HFFc6 (cell line): ENCODE results near the gene APOC4. TPM values are rescaled to one million over a fixed set of nuclear protein-coding genes. Genes with fewer than 3 reads are reported as not detected.

ENCODE experiments used
- DNase-seq: peaks from one replicate; pipeline ENCODE4 v3.0.0-alpha.2; 2018
- H3K27ac Mint-ChIP-seq: 2 replicates; pipeline ENCODE4 v1.8.0; 2020; ENCODE audit warnings: mild to moderate bottlenecking, mixed read lengths
- H3K27me3 Mint-ChIP-seq: 2 replicates; pipeline ENCODE4 v1.8.0; 2021; ENCODE audit warnings: mild to moderate bottlenecking, moderate library complexity, mixed read lengths; ENCODE audit not compliant: insufficient read depth
- H3K36me3 Mint-ChIP-seq: 2 replicates; pipeline ENCODE4 v1.8.0; 2021; ENCODE audit warnings: low read depth, mixed read lengths
- H3K4me1 Mint-ChIP-seq: 2 replicates; pipeline ENCODE4 v1.8.0; 2020; ENCODE audit warnings: low read depth, mixed read lengths
- H3K4me3 Mint-ChIP-seq: 2 replicates; pipeline ENCODE4 v1.8.0; 2020; ENCODE audit warnings: mild to moderate bottlenecking, moderate library complexity, mixed read lengths
- H3K9me3 Mint-ChIP-seq: 2 replicates; pipeline ENCODE4 v1.8.0; 2020; ENCODE audit warnings: mild to moderate bottlenecking, mixed read lengths
- CTCF ChIP-seq: fragments of 200-600 bp; sonication (generic); IDR thresholded peaks from 2 replicates; pipeline ENCODE4 v1.5.0; 2021; ENCODE audit warnings: antibody characterized with exemption, mild to moderate bottlenecking
- total RNA-seq, 6 experiments: library from RNA; stranded (reverse); fragmentation: NEBNext Ultra II Directional; extraction: Animal tissue kit (Norgen Biotek cat#: 25700); gene quantifications; 2 replicates in 1 of 6; 3 replicates in 5 of 6; pipeline ENCODE4 v1.2.3, GENCODE V29; 2021

APOC4 gene
- total RNA-seq, 6 experiments from 2014 or later, result not detected

- H3K27me3 Mint-ChIP-seq, result peaks cover 1% of the 10 kb centered on the region
- H3K4me1 Mint-ChIP-seq, result peaks cover 32% of the 10 kb centered on the region
- no peaks in the 10 kb centered on the region for H3K9me3 Mint-ChIP-seq
- DNase-seq, result peak; percentile 96
- peak within 1 kb of the TSS; percentile 96 for H3K4me3 Mint-ChIP-seq
- peak within 1 kb of the TSS; percentile 98 for H3K27ac Mint-ChIP-seq
- no peak for TF ChIP-seq CTCF
- peaks cover 6% of the 10 kb centered on the region for H3K36me3 Mint-ChIP-seq
Observed at GRCh38 chr19:44954649-44955504, 12.8 kb downstream of the APOC4 start, which contains the start of gene CLPTM1. TSS of gene CLPTM1 (plus strand) at chr19:44955380. CDS start at chr19:44955396, 16 bp downstream.

GRCh38 chr19:44955505-44956439, 13.7 kb downstream of the APOC4 start:
- Mint-ChIP-seq H3K36me3 (peaks cover 6% of the 10 kb centered on the region), H3K27me3 (peaks cover 1% of the 10 kb centered on the region), H3K9me3 (no peaks in the 10 kb centered on the region), H3K4me1 (peaks cover 32% of the 10 kb centered on the region), H3K4me3 (peak overlapping the region; percentile 96), H3K27ac (peak overlapping the region; percentile 78)
- no peak for TF ChIP-seq CTCF
- DNase-seq, result no peak

GRCh38 chr19:44957526-44957925, 15.5 kb downstream of the APOC4 start:
- peaks cover 32% of the 10 kb centered on the region for H3K4me1 Mint-ChIP-seq
- H3K27me3 Mint-ChIP-seq, result peaks cover 1% of the 10 kb centered on the region
- H3K27ac Mint-ChIP-seq, result peak overlapping the region; percentile 78; the same call in 1 of the 2 replicates
- H3K4me3 Mint-ChIP-seq, result peak overlapping the region; percentile 96; the same call in 1 of the 2 replicates
- DNase-seq, result no peak
- no peaks in the 10 kb centered on the region for H3K9me3 Mint-ChIP-seq
- peaks cover 10% of the 10 kb centered on the region for H3K36me3 Mint-ChIP-seq
- TF ChIP-seq CTCF, result no peak

- H3K9me3 Mint-ChIP-seq, result no peaks in the 10 kb centered on the region
- H3K4me1 Mint-ChIP-seq, result peaks cover 32% of the 10 kb centered on the region
- no peak overlapping the region for H3K4me3 Mint-ChIP-seq
- no peak for DNase-seq
- H3K36me3 Mint-ChIP-seq, result peaks cover 12% of the 10 kb centered on the region
- TF ChIP-seq CTCF, result no peak
- H3K27me3 Mint-ChIP-seq, result peaks cover 1% of the 10 kb centered on the region
- H3K27ac Mint-ChIP-seq, result no peak overlapping the region; the same call in 1 of the 2 replicates
Observed at GRCh38 chr19:44958090-44958489, 16.1 kb downstream of the APOC4 start.

GRCh38 chr19:44959691-44960090, 17.7 kb downstream of the APOC4 start:
- H3K36me3 Mint-ChIP-seq, result peaks cover 16% of the 10 kb centered on the region
- H3K27ac Mint-ChIP-seq, result no peak overlapping the region
- no peak for TF ChIP-seq CTCF
- H3K27me3 Mint-ChIP-seq, result peaks cover 1% of the 10 kb centered on the region; the same call in 1 of the 2 replicates
- peaks cover 25% of the 10 kb centered on the region for H3K4me1 Mint-ChIP-seq
- no peak for DNase-seq
- no peak overlapping the region for H3K4me3 Mint-ChIP-seq
- H3K9me3 Mint-ChIP-seq, result no peaks in the 10 kb centered on the region
